T-cell (primary cell): ENCODE data around the gene SEPTIN2. TPM values are rescaled to one million over a fixed set of nuclear protein-coding genes. Genes with fewer than 3 reads are reported as not detected.
A peak's percentile ranks its signal among the peaks of the same experiment; 100 is the strongest.

Source experiments
- ATAC-seq, 4 experiments: fragments of 200-7000 bp in 3 of 4; fragments of 150-1000 bp in 1 of 4; cut with Tn5 transposase; replicated peaks in 1 of 4; 1 replicate in 3 of 4; 2 replicates in 1 of 4; pipeline ENCODE4 v1.10.0; 2021; ENCODE audit warnings: moderate library complexity in 3 of 4, mild to moderate bottlenecking in 2 of 4, moderate number of reproducible peaks in 1 of 4
- CTCF ChIA-PET, 2 donors: fragments of 300-600 bp; sonication (Branson Sonifier 250); formaldehyde crosslinking; loops; one replicate each; lab custom pipeline; 2022; ENCODE audit warnings: antibody characterized with exemption in 2 of 2; lab: Charles Lee
- POLR2A ChIA-PET, 2 donors: fragments of 300-600 bp; sonication (Branson Sonifier 250); formaldehyde crosslinking; loops; one replicate each; lab custom pipeline; 2022; ENCODE audit warnings: antibody characterized with exemption in 2 of 2; lab: Charles Lee
- DNase-seq, 35 experiments: peaks; one replicate each; pipeline versions ENCODE4 v3.0.0 to v3.0.0-alpha.2; 2013 to 2023
- H3K27ac ChIP-seq: one replicate; pipeline ENCODE4 v1.5.1; 2013; ENCODE audit warnings: low read length
- H3K27me3 ChIP-seq, 2 experiments: replicated peaks in 1 of 2; 1 replicate in 1 of 2; 2 replicates in 1 of 2; pipeline versions ENCODE4 v1.6.1 to v1.7.0; 2013; ENCODE audit warnings: low read length in 1 of 2, mixed read lengths in 1 of 2; ENCODE audit not compliant: control insufficient read depth in 2 of 2, insufficient read depth in 2 of 2; ENCODE audit errors: extremely low read depth in 1 of 2
- H3K36me3 ChIP-seq, 2 donors: 1 replicate in 1 of 2; 2 replicates in 1 of 2; pipeline versions ENCODE4 v1.6.1 to v1.7.0; 2013; ENCODE audit warnings: low read length in 1 of 2; ENCODE audit not compliant: control insufficient read depth in 2 of 2, insufficient read depth in 1 of 2; ENCODE audit errors: extremely low read depth in 1 of 2
- H3K4me1 ChIP-seq, 2 experiments: 1 replicate in 1 of 2; 2 replicates in 1 of 2; pipeline versions ENCODE4 v1.6.1 to v1.7.0; 2013; ENCODE audit warnings: low read length in 2 of 2, mixed read lengths in 1 of 2; ENCODE audit not compliant: insufficient read depth in 2 of 2, control insufficient read depth in 1 of 2; ENCODE audit errors: extremely low read depth in 1 of 2
- H3K4me3 ChIP-seq, 2 donors: 1 replicate in 1 of 2; 2 replicates in 1 of 2; pipeline versions ENCODE4 v1.5.1 to v1.7.0; 2013; ENCODE audit warnings: mild to moderate bottlenecking in 2 of 2, low read length in 1 of 2, moderate library complexity in 1 of 2; ENCODE audit not compliant: control insufficient read depth in 1 of 2; ENCODE audit errors: extremely low read depth in 1 of 2
- H3K9me3 ChIP-seq: 2 replicates; pipeline ENCODE4 v1.7.0; 2013
- H3K27ac Mint-ChIP-seq, 2 donors: one replicate each; pipeline ENCODE4 v1.8.0; 2020 to 2021; ENCODE audit warnings: mild to moderate bottlenecking in 2 of 2, mixed read lengths in 2 of 2
- H3K27me3 Mint-ChIP-seq, 2 donors: one replicate each; pipeline ENCODE4 v1.8.0; 2021 to 2022; ENCODE audit warnings: mixed read lengths in 2 of 2
- H3K36me3 Mint-ChIP-seq: one replicate; pipeline ENCODE4 v1.8.0; 2021; ENCODE audit warnings: mixed read lengths
- H3K4me1 Mint-ChIP-seq, 3 donors: one replicate each; pipeline ENCODE4 v1.8.0; 2020 to 2022; ENCODE audit warnings: mixed read lengths in 3 of 3, mild to moderate bottlenecking in 1 of 3
- H3K4me3 Mint-ChIP-seq, 3 donors: one replicate each; pipeline ENCODE4 v1.8.0; 2020 to 2022; ENCODE audit warnings: mild to moderate bottlenecking in 3 of 3, mixed read lengths in 3 of 3, moderate library complexity in 3 of 3
- H3K9me3 Mint-ChIP-seq, 3 donors: one replicate each; pipeline ENCODE4 v1.8.0; 2020 to 2022; ENCODE audit warnings: mixed read lengths in 3 of 3
- WGBS: methylation state at CpG from one replicate; pipeline ENCODE4 v1.1.5; 2013; ENCODE audit warnings: missing lambda C conversion rate; ENCODE audit not compliant: insufficient coverage; 5-methylcytosine and 5-hydroxymethylcytosine counted together
- total RNA-seq, 35 experiments: library from RNA in 6 of 35; stranded (reverse) in 6 of 35; fragments of 120-200 nt in 1 of 35; gene quantifications; one replicate each; pipeline versions ENCODE4 v1.2.1 to v1.2.4 and lab custom pipeline; 2013 to 2026

Gene SEPTIN2
- total RNA-seq, 5 donors from 2014 or later (not counting 1 experiment from before 2014, with no cell fraction given) = 182 to 209 (median 189) TPM

- Histone ChIP-seq H3K9me3 (no peaks in the 10 kb centered on the region), H3K27ac (peak overlapping the region; percentile 55), H3K4me3 (no peak overlapping the region), H3K36me3 (peaks cover 3 to 39% of the 10 kb centered on the region in 2 donors), H3K4me1 (peaks cover 0 to 17% of the 10 kb centered on the region in 2 experiments), H3K27me3 (no peaks in the 10 kb centered on the region)
- ChIA-PET POLR2A (no interaction called here), CTCF (no interaction called here)
- DNase-seq (peak; percentile 33 to 78 (median 65)), ATAC-seq (peak; percentile 19 to 44 (median 28))
- no peaks in the 10 kb centered on the region for H3K27me3 Mint-ChIP-seq
- peaks cover 26% of the 10 kb centered on the region for H3K36me3 Mint-ChIP-seq
- H3K9me3 Mint-ChIP-seq = no peaks in the 10 kb centered on the region
- peak overlapping the region in 2 of 3 donors; percentile 28 to 54 for H3K4me3 Mint-ChIP-seq
- 87% methylated on average over 16 of the region's 40 CpGs for WGBS
- peaks cover 20 to 24% (median 20%) of the 10 kb centered on the region in 3 donors for H3K4me1 Mint-ChIP-seq
- H3K27ac Mint-ChIP-seq = peak overlapping the region; percentile 69 to 70
Observed at GRCh38 chr2:241354668-241355658, 39.2 kb downstream of the SEPTIN2 start.

GRCh38 chr2:241355983-241356870 lies 40.5 kb downstream of the SEPTIN2 start, which contains the start of gene FARP2:
Gene FARP2, plus strand, starts transcription at chr2:241356285. Its CDS starts 16,823 bp downstream, at chr2:241373108.
- Histone ChIP-seq H3K9me3 (no peaks in the 10 kb centered on the region), H3K27ac (peak within 1 kb of the TSS; percentile 55), H3K4me1 (peaks cover 0 to 17% of the 10 kb centered on the region in 2 experiments), H3K4me3 (peak within 1 kb of the TSS; percentile 52 to 67), H3K27me3 (no peaks in the 10 kb centered on the region), H3K36me3 (peaks cover 3 to 27% of the 10 kb centered on the region in 2 donors)
- peak within 1 kb of the TSS; percentile 84 to 92 for H3K27ac Mint-ChIP-seq
- peak within 1 kb of the TSS; percentile 75 to 83 (median 78) for H3K4me3 Mint-ChIP-seq
- peaks cover 16% of the 10 kb centered on the region for H3K36me3 Mint-ChIP-seq
- ChIA-PET POLR2A (interaction anchor here in 1 of 2 donors (0.7 kb wide), 1 partner anchor 13 kb away, joined by 4 read pairs; no protein-coding TSS in a partner anchor), CTCF (no interaction called here)
- H3K9me3 Mint-ChIP-seq = no peaks in the 10 kb centered on the region
- H3K27me3 Mint-ChIP-seq = no peaks in the 10 kb centered on the region
- H3K4me1 Mint-ChIP-seq = peaks cover 20 to 24% (median 24%) of the 10 kb centered on the region in 3 donors
- WGBS = under 1% methylated on average over 96 of the region's 101 CpGs
- peak; percentile 95 for ATAC-seq
- peak; percentile 92 to 99 (median 97) for DNase-seq

- Histone ChIP-seq H3K27ac (no peak overlapping the region), H3K4me3 (peak overlapping the region; percentile 52 to 67), H3K27me3 (no peaks in the 10 kb centered on the region), H3K4me1 (peaks cover 0 to 17% of the 10 kb centered on the region in 2 experiments), H3K9me3 (no peaks in the 10 kb centered on the region), H3K36me3 (peaks cover 3 to 21% of the 10 kb centered on the region in 2 donors)
- 71% methylated on average over 4 of the region's 5 CpGs for WGBS
- Mint-ChIP-seq H3K27me3 (no peaks in the 10 kb centered on the region), H3K9me3 (no peaks in the 10 kb centered on the region), H3K4me1 (peaks cover 20 to 29% (median 24%) of the 10 kb centered on the region in 3 donors), H3K4me3 (peak overlapping the region; percentile 75 to 80 (median 78)), H3K27ac (peak overlapping the region in 1 of 2 donors; percentile 48), H3K36me3 (peaks cover 9% of the 10 kb centered on the region)
- DNase-seq = no peak
- no peak for ATAC-seq
- CTCF ChIA-PET = no interaction called here
- POLR2A ChIA-PET = no interaction called here
Observed at GRCh38 chr2:241356871-241357260, 41.1 kb downstream of the SEPTIN2 start.

DNA sequence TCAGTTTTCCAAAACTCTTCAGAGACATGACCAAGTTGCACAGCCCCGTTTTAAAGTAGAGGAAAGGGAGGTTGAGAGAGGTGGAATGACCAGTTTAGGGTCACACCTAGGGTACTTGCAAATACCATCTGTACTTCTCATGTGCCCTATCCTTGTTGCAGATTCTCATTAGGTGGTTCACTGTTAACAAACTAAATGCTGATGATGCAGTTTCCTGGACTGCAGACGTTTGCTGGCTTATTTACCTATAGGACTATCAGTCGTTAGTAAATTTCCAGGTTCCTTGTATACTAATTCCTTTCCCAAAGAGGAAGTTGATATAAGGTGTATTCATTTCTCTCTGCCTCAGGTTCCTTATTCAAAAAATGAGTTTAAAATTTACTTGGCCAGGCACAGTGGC lies 41.8 kb downstream of the SEPTIN2 start:
- no peak for DNase-seq
- Mint-ChIP-seq H3K4me1 (peaks cover 20 to 29% (median 24%) of the 10 kb centered on the region in 3 donors), H3K27me3 (no peaks in the 10 kb centered on the region), H3K36me3 (peaks cover 6% of the 10 kb centered on the region), H3K27ac (no peak overlapping the region), H3K9me3 (no peaks in the 10 kb centered on the region), H3K4me3 (peak overlapping the region; percentile 75 to 80 (median 78))
- H3K27me3 ChIP-seq = no peaks in the 10 kb centered on the region
- CTCF ChIA-PET = no interaction called here
- H3K4me3 ChIP-seq = no peak overlapping the region
- no peaks in the 10 kb centered on the region for H3K9me3 ChIP-seq
- H3K4me1 ChIP-seq = peaks cover 0 to 17% of the 10 kb centered on the region in 2 experiments
- no peak for ATAC-seq
- WGBS = no CpG with 5 or more reads among the region's 3 CpGs
- no peak overlapping the region for H3K27ac ChIP-seq
- POLR2A ChIA-PET = interaction anchor here in 1 of 2 donors (0.5 kb wide), 1 partner anchor 487 kb away, joined by 5 read pairs; no protein-coding TSS in a partner anchor
- peaks cover 3 to 15% of the 10 kb centered on the region in 2 donors for H3K36me3 ChIP-seq

- H3K27ac ChIP-seq = no peak overlapping the region
- peak overlapping the region in 1 of 2 donors; percentile 19 for H3K27ac Mint-ChIP-seq
- 81% methylated on average over 3 of the region's 5 CpGs for WGBS
- H3K27me3 Mint-ChIP-seq = no peaks in the 10 kb centered on the region
- DNase-seq = no peak
- H3K36me3 Mint-ChIP-seq = no peaks in the 10 kb centered on the region
- no peaks in the 10 kb centered on the region for H3K27me3 ChIP-seq
- H3K4me3 ChIP-seq = no peak overlapping the region
- H3K4me3 Mint-ChIP-seq = peak overlapping the region in 1 of 3 donors; percentile 25
- peaks cover 0 to 17% of the 10 kb centered on the region in 2 experiments for H3K4me1 ChIP-seq
- ATAC-seq = no peak
- H3K36me3 ChIP-seq = peaks cover 3 to 5% of the 10 kb centered on the region in 2 donors
- ChIA-PET POLR2A (interaction anchor here in 1 of 2 donors (0.7 kb wide), 1 partner anchor 74 kb away, joined by 3 read pairs; no protein-coding TSS in a partner anchor), CTCF (no interaction called here)
- H3K9me3 Mint-ChIP-seq = no peaks in the 10 kb centered on the region
- peaks cover 20 to 29% (median 24%) of the 10 kb centered on the region in 3 donors for H3K4me1 Mint-ChIP-seq
- H3K9me3 ChIP-seq = no peaks in the 10 kb centered on the region
Observed at GRCh38 chr2:241358470-241358869, 42.7 kb downstream of the SEPTIN2 start.
